Endothelial cell of umbilical vein (primary cell): ENCODE results near the gene KRT38. TPM values are rescaled to one million over a fixed set of nuclear protein-coding genes. Genes with fewer than 3 reads are reported as not detected.

ENCODE experiments used
- BruUV-seq: library from RNA; stranded (reverse); fragments of 400-500 nt; replicated peaks from 2 replicates; lab custom pipeline; 2021; lab: Mats Ljungman, UMichigan
- CTCF ChIA-PET: fragments of 300-600, 350-600 bp; sonication (Branson Sonifier 250); formaldehyde crosslinking; loops from one replicate; lab custom pipeline; 2021; ENCODE audit warnings: antibody characterized with exemption, inconsistent platforms; lab: Charles Lee
- POLR2A ChIA-PET: fragments of 300-600, 350-600 bp; sonication (Branson Sonifier 250); formaldehyde crosslinking; loops from one replicate; lab custom pipeline; 2021; ENCODE audit warnings: antibody characterized with exemption, inconsistent platforms; lab: Charles Lee
- DNase-seq: peaks from one replicate; pipeline ENCODE4 v3.0.0-alpha.2; 2011; ENCODE audit warnings: low read depth, low spot score
- FAIRE-seq: peaks from 2 replicates; lab custom pipeline; 2011; peaks lifted over from hg19 to GRCh38; lab: Jason Lieb, UNC
- H2AFZ ChIP-seq: 2 replicates; pipeline ENCODE4 v1.6.0; 2012; ENCODE audit warnings: low read depth, low read length, control low read depth, inconsistent platforms
- H3K27ac ChIP-seq: 2 replicates; pipeline ENCODE4 v1.5.1; 2011; ENCODE audit warnings: low read depth, mild to moderate bottlenecking, control low read depth, low read length, moderate library complexity; ENCODE audit not compliant: insufficient read depth
- H3K27me3 ChIP-seq, 2 experiments: 2 replicates each; pipeline versions ENCODE4 v1.6.0 to v1.6.1; 2011; ENCODE audit warnings: low read length in 2 of 2, mixed read lengths in 1 of 2; ENCODE audit not compliant: control insufficient read depth in 2 of 2, insufficient read depth in 2 of 2
- H3K36me3 ChIP-seq, 2 experiments: 2 replicates in 1 of 2; 3 replicates in 1 of 2; pipeline ENCODE4 v1.5.1; 2011; ENCODE audit warnings: low read length in 2 of 2, mild to moderate bottlenecking in 1 of 2, moderate library complexity in 1 of 2; ENCODE audit not compliant: control insufficient read depth in 2 of 2, insufficient read depth in 2 of 2; ENCODE audit errors: extremely low read depth in 1 of 2
- H3K4me1 ChIP-seq: 3 replicates; pipeline ENCODE4 v1.5.1; 2011; ENCODE audit warnings: mild to moderate bottlenecking, low read length; ENCODE audit not compliant: control insufficient read depth, insufficient read depth; ENCODE audit errors: extremely low read depth
- H3K4me2 ChIP-seq: 2 replicates; pipeline ENCODE4 v1.6.1; 2011; ENCODE audit warnings: low read length, control low read depth, mixed read lengths; ENCODE audit not compliant: insufficient read depth
- H3K4me3 ChIP-seq, 3 experiments: fragments of 200-600 bp in 1 of 3; sonication (generic), shearing (Covaris generic) in 1 of 3; replicated peaks in 1 of 3; 2 replicates each; pipeline ENCODE4 v1.5.1; 2011 to 2016; ENCODE audit warnings: control low read depth in 3 of 3, low read length in 3 of 3, mild to moderate bottlenecking in 2 of 3, inconsistent platforms in 1 of 3, low read depth in 1 of 3, moderate library complexity in 1 of 3; ENCODE audit not compliant: insufficient read depth in 1 of 3
- H3K79me2 ChIP-seq: 2 replicates; pipeline ENCODE4 v1.6.0; 2012; ENCODE audit warnings: low read length, inconsistent platforms; ENCODE audit not compliant: control insufficient read depth, insufficient read depth
- H3K9ac ChIP-seq: replicated peaks from 2 replicates; pipeline ENCODE3; 2011; ENCODE audit warnings: low read length, control low read depth; ENCODE audit not compliant: insufficient read depth; ENCODE audit errors: extremely low read depth
- H3K9me1 ChIP-seq: replicated peaks from 3 replicates; pipeline ENCODE4 v1.6.0; 2011; ENCODE audit warnings: mild to moderate bottlenecking, low read length; ENCODE audit not compliant: control insufficient read depth, insufficient read depth; ENCODE audit errors: extremely low read depth
- H3K9me3 ChIP-seq: replicated peaks from 2 replicates; pipeline ENCODE4 v1.5.1; 2012; ENCODE audit warnings: low read length, inconsistent platforms; ENCODE audit not compliant: control insufficient read depth, insufficient read depth
- H4K20me1 ChIP-seq: replicated peaks from 2 replicates; pipeline ENCODE3; 2011; ENCODE audit warnings: mild to moderate bottlenecking, low read length; ENCODE audit not compliant: control insufficient read depth, insufficient read depth; ENCODE audit errors: extremely low read depth
- CTCF ChIP-seq, 2 donors: IDR thresholded peaks; 1 replicate in 1 of 2; 2 replicates in 1 of 2; pipeline ENCODE4 v1.5.1; 2011; ENCODE audit warnings: low read length in 2 of 2, mild to moderate bottlenecking in 2 of 2, moderate library complexity in 2 of 2, control low read depth in 1 of 2, inconsistent platforms in 1 of 2, low read depth in 1 of 2; ENCODE audit not compliant: insufficient read depth in 1 of 2; ENCODE audit errors: extremely low read depth in 1 of 2
- FOS ChIP-seq: IDR thresholded peaks from 2 replicates; pipeline ENCODE4 v1.6.1; 2011; ENCODE audit warnings: mild to moderate bottlenecking, low read length, moderate library complexity, borderline replicate concordance; ENCODE audit not compliant: insufficient read depth
- GATA2 ChIP-seq: IDR thresholded peaks from 2 replicates; pipeline ENCODE4 v1.7.0; 2011; ENCODE audit warnings: low read depth, mild to moderate bottlenecking, moderate library complexity, mixed read lengths, low read length; ENCODE audit not compliant: insufficient read length, insufficient read depth
- JUN ChIP-seq: IDR thresholded peaks from 2 replicates; pipeline ENCODE4 v1.6.1; 2011; ENCODE audit warnings: borderline replicate concordance, low read depth; ENCODE audit not compliant: insufficient read length, insufficient read depth
- MAX ChIP-seq: IDR thresholded peaks from 2 replicates; pipeline ENCODE4 v1.6.1; 2011; ENCODE audit not compliant: insufficient read depth, insufficient read length
- MYC ChIP-seq: IDR thresholded peaks from one replicate; pipeline ENCODE4 v1.6.1; 2011; ENCODE audit warnings: mild to moderate bottlenecking, low read depth, low read length
- POLR2A ChIP-seq: IDR thresholded peaks from 2 replicates; pipeline ENCODE4 v1.6.1; 2012; ENCODE audit warnings: low read depth, mild to moderate bottlenecking, control low read depth, low read length
- POLR2AphosphoS5 ChIP-seq: IDR thresholded peaks from 2 replicates; pipeline ENCODE4 v1.6.1; 2012; ENCODE audit warnings: low read depth, mild to moderate bottlenecking, control low read depth, low read length, moderate library complexity; ENCODE audit not compliant: insufficient read depth
- dilution Hi-C: fragments of 300-500 bp; cut with MboI; formaldehyde crosslinking; loops from one replicate; pipeline ENCODE4 v1.15.0; 2019; ENCODE audit warnings: low sequenced_read_pairs; ENCODE audit not compliant: extremely low pct_ligation_motif_present
- intact Hi-C: fragments of 100-400 bp; cut with micrococcal nuclease; formaldehyde crosslinking; loops from one replicate; pipeline ENCODE4 v1.10.0; 2022
- polyA plus RNA-seq, 4 experiments: library from polyadenylated mRNA; depleted of rRNA in 3 of 4; stranded (reverse) in 3 of 4; unstranded in 1 of 4; fragments of >200 nt; gene quantifications; 2 replicates each; pipeline versions ENCODE4 v1.2.1 to v1.2.3, GENCODE V29; 2011 to 2012; ENCODE audit warnings: missing spikeins in 1 of 4
- total RNA-seq: library from RNA; stranded (reverse); gene quantifications from 2 replicates; pipeline ENCODE4 v1.2.3, GENCODE V29; 2021

Gene KRT38
- total and polyA plus RNA-seq, 2 donors (not counting 3 experiments of a cell fraction or from before 2014, with no cell fraction given) = not detected

DNA sequence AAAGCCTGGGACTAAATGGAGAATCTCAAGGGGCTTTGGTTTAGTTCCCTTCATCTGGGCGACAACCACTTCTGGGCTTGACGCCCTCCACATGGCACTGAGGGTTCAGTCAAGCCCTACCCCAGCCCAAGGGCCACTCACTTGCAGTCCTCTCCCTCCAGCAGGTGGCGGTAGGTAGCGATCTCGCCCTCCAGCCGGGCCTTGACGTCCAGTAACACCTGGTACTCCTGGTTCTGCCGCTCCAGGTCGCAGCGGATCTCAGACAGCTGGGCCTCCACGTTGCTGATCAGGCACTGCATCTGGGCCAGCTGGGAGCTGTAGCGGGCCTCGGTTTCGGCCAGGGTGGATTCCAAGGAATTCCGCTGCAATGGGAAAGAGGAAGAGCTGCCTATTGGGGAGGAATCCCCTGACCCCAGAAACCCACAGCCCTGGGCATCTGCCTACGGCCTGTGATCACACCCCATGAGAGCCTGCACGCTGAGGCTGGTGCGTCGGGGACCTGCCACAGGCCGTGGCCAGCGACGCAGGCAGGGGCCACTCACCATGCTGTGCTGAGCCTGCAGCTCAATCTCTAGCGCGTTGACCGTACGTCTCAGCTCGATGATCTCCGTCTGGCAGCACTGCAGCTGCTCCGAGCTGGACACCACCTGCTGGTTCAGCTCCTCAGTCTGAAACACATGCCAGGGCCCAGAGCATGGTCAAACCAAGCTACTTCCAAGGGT, 46.2 kb upstream of the KRT38 start:
- Histone ChIP-seq H4K20me1 (no peaks in the 10 kb centered on the region), H3K9me1 (no peaks in the 10 kb centered on the region), H2AFZ (no peak overlapping the region), H3K4me1 (no peaks in the 10 kb centered on the region), H3K4me2 (no peak overlapping the region), H3K27ac (no peak overlapping the region), H3K4me3 (no peak overlapping the region), H3K79me2 (no peaks in the 10 kb centered on the region), H3K9me3 (no peaks in the 10 kb centered on the region), H3K36me3 (no peaks in the 10 kb centered on the region), H3K27me3 (no peaks in the 10 kb centered on the region), H3K9ac (no peak overlapping the region)
- TF ChIP-seq POLR2AphosphoS5 (no peak), CTCF (IDR thresholded peaks at IDR 0.05; ENCODE audit: extremely low read depth in 1 of 2, insufficient read depth in 1 of 2, low read depth in 1 of 2, low read length in 2 of 2) (peak; percentile 65 to 80)
- dilution Hi-C loops = no loop called here
- peak; percentile 48 for FAIRE-seq
- BruUV-seq = no TSS peak
- ChIA-PET CTCF (interaction anchor here (0.6 to 22.3 kb wide), 21 partner anchors 9 to 630 kb away, joined by 3 to 350 read pairs (median 5); partner anchors contain the start of gene KRT32), POLR2A (no interaction called here)
- DNase-seq = peak; percentile 28
- intact Hi-C loops = loop anchor here (1.0 to 2.0 kb wide), 4 partner anchors 9 to 180 kb away; no protein-coding TSS in a partner anchor

GRCh38 chr17:41486316-41486715, 45.5 kb upstream of the KRT38 start:
- no peak overlapping the region for H3K4me3 ChIP-seq
- H3K9me3 ChIP-seq = no peaks in the 10 kb centered on the region
- dilution Hi-C loops (no loop called here), intact Hi-C loops (loop anchor here (1.0 to 2.0 kb wide), 3 partner anchors 62 to 180 kb away; no protein-coding TSS in a partner anchor)
- no peaks in the 10 kb centered on the region for H4K20me1 ChIP-seq
- H3K27me3 ChIP-seq = no peaks in the 10 kb centered on the region
- no peak overlapping the region for H3K27ac ChIP-seq
- BruUV-seq = no TSS peak
- no peak overlapping the region for H3K4me2 ChIP-seq
- TF ChIP-seq GATA2 (no peak), FOS (no peak), POLR2AphosphoS5 (no peak), MYC (no peak), POLR2A (no peak), MAX (no peak), JUN (no peak)
- ChIA-PET CTCF (interaction anchor here (1.5 to 22.3 kb wide), 9 partner anchors 9 to 630 kb away, joined by 4 to 350 read pairs (median 8); partner anchors contain the start of gene KRT32), POLR2A (no interaction called here)
- H3K79me2 ChIP-seq = no peaks in the 10 kb centered on the region
- no peak overlapping the region for H3K9ac ChIP-seq
- no peak overlapping the region for H2AFZ ChIP-seq
- FAIRE-seq (no peak), DNase-seq (no peak)
- no peaks in the 10 kb centered on the region for H3K4me1 ChIP-seq
- no peaks in the 10 kb centered on the region for H3K9me1 ChIP-seq
- H3K36me3 ChIP-seq = no peaks in the 10 kb centered on the region
